ENCODE measurements around the gene TENM4. TPM values are rescaled to one million over a fixed set of nuclear protein-coding genes. Genes with fewer than 3 reads are reported as not detected.

The TENM4 gene
- total RNA-seq, 2 experiments from 2014 or later: not detected

DNA sequence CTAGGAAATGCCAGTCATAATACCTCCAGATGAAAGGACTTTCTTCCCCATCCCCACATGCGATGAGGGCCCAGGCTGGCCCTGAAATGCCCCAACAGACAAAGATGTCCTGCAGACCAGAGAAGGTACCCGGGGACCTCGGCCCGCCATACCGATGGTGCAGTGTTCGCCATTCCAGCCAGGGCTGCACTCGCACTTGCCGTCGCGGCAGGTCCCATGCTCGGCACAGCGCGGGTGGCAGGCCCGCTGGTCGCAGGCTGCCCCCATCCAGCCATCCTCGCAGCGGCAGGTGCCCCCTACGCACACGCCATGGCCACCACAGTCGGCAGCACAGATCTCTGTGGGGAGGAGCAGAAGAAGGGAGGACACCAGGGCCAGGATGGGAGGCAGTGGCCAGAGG is 654.1 kb downstream of the TENM4 start:
- Mint-ChIP-seq H3K36me3 (ENCODE audit: low read depth) (no peaks in the 10 kb centered on the region), H3K4me3 (no peak overlapping the region), H3K27me3 (ENCODE audit: low read depth) (peaks cover 3% of the 10 kb centered on the region), H3K4me1 (ENCODE audit: low read depth) (no peaks in the 10 kb centered on the region), H3K27ac (no peak overlapping the region), H3K9me3 (ENCODE audit: insufficient read depth) (no peaks in the 10 kb centered on the region)
- ChIA-PET CTCF (interaction anchor here (2.4 kb wide), 1 partner anchor 11 kb away, joined by 8 read pairs; no protein-coding TSS in a partner anchor), POLR2A (no interaction called here)
- ATAC-seq (no peak), DNase-seq (no peak)

DNA sequence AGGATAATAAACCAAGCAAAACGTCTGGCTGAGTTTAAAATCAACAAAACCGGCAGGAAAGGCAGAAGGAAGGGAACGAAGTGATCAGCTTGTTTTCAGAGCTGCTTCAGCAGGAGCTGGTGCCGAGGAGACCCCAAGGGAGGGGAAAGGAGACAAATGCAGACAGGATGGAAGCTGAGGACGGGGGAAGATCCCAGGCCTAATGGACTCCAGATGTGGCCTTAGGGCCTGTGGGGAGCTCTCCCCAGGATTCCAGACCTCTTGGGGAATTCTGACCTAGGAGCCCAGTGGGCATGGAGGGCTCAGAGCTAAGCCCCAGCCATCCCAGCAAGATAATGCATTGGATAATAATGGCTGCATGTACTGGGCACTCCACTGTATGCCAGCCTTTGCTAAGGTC is 654.7 kb downstream of the TENM4 start:
- ATAC-seq (no peak), DNase-seq (no peak)
- H3K9me3 Mint-ChIP-seq (ENCODE audit: insufficient read depth): no peaks in the 10 kb centered on the region
- no peaks in the 10 kb centered on the region for H3K36me3 Mint-ChIP-seq (ENCODE audit: low read depth)
- H3K27ac Mint-ChIP-seq: no peak overlapping the region
- H3K4me1 Mint-ChIP-seq (ENCODE audit: low read depth): no peaks in the 10 kb centered on the region
- H3K27me3 Mint-ChIP-seq (ENCODE audit: low read depth): peaks cover 3% of the 10 kb centered on the region
- H3K4me3 Mint-ChIP-seq: no peak overlapping the region
- CTCF ChIA-PET: interaction anchor here (1.4 to 2.4 kb wide), 2 partner anchors 12 to 140 kb away, joined by 3 to 8 read pairs; no protein-coding TSS in a partner anchor
- POLR2A ChIA-PET: no interaction called here

GRCh38 chr11:78784321-78785061 is 656.3 kb downstream of the TENM4 start:
- H3K9me3 Mint-ChIP-seq (ENCODE audit: insufficient read depth): no peaks in the 10 kb centered on the region

GRCh38 chr11:78783846-78784245 is 657.0 kb downstream of the TENM4 start:
- CTCF ChIA-PET: no interaction called here
- H3K27me3 Mint-ChIP-seq (ENCODE audit: low read depth): peaks cover 3% of the 10 kb centered on the region
- ATAC-seq: no peak

More at GRCh38 chr11:78784321-78785061, 656.3 kb downstream of the TENM4 start:
- Mint-ChIP-seq H3K4me3 (no peak overlapping the region), H3K27me3 (ENCODE audit: low read depth) (peaks cover 3% of the 10 kb centered on the region), H3K4me1 (ENCODE audit: low read depth) (no peaks in the 10 kb centered on the region), H3K36me3 (ENCODE audit: low read depth) (no peaks in the 10 kb centered on the region), H3K27ac (no peak overlapping the region)
- no peak for DNase-seq
- ChIA-PET CTCF (interaction anchor here (2.4 kb wide), 1 partner anchor 13 kb away, joined by 8 read pairs; no protein-coding TSS in a partner anchor), POLR2A (no interaction called here)
- ATAC-seq: no peak

GRCh38 chr11:78783301-78783700 is 657.5 kb downstream of the TENM4 start:
- POLR2A ChIA-PET: no interaction called here
- DNase-seq (no peak), ATAC-seq (no peak)
- no peaks in the 10 kb centered on the region for H3K36me3 Mint-ChIP-seq (ENCODE audit: low read depth)
- CTCF ChIA-PET: no interaction called here
- no peak overlapping the region for H3K27ac Mint-ChIP-seq
- H3K4me3 Mint-ChIP-seq: no peak overlapping the region
- no peaks in the 10 kb centered on the region for H3K4me1 Mint-ChIP-seq (ENCODE audit: low read depth)
- H3K27me3 Mint-ChIP-seq (ENCODE audit: low read depth): peaks cover 3% of the 10 kb centered on the region
- no peaks in the 10 kb centered on the region for H3K9me3 Mint-ChIP-seq (ENCODE audit: insufficient read depth)

More at GRCh38 chr11:78783846-78784245, 657.0 kb downstream of the TENM4 start:
- Mint-ChIP-seq H3K9me3 (ENCODE audit: insufficient read depth) (no peaks in the 10 kb centered on the region), H3K27ac (no peak overlapping the region), H3K36me3 (ENCODE audit: low read depth) (no peaks in the 10 kb centered on the region), H3K4me1 (ENCODE audit: low read depth) (no peaks in the 10 kb centered on the region), H3K4me3 (no peak overlapping the region)
- DNase-seq: no peak
- POLR2A ChIA-PET: no interaction called here

- Mint-ChIP-seq H3K4me1 (ENCODE audit: low read depth) (no peaks in the 10 kb centered on the region), H3K27ac (no peak overlapping the region), H3K9me3 (ENCODE audit: insufficient read depth) (no peaks in the 10 kb centered on the region), H3K36me3 (ENCODE audit: low read depth) (no peaks in the 10 kb centered on the region), H3K27me3 (ENCODE audit: low read depth) (peaks cover 3% of the 10 kb centered on the region), H3K4me3 (no peak overlapping the region)
- no peak for DNase-seq
- CTCF ChIA-PET: interaction anchor here (0.7 kb wide), 1 partner anchor 9 kb away, joined by 3 read pairs; no protein-coding TSS in a partner anchor
- POLR2A ChIA-PET: no interaction called here
- ATAC-seq: no peak
These were observed 658.1 kb downstream of the TENM4 start for GRCh38 chr11:78782725-78783124.

DNA sequence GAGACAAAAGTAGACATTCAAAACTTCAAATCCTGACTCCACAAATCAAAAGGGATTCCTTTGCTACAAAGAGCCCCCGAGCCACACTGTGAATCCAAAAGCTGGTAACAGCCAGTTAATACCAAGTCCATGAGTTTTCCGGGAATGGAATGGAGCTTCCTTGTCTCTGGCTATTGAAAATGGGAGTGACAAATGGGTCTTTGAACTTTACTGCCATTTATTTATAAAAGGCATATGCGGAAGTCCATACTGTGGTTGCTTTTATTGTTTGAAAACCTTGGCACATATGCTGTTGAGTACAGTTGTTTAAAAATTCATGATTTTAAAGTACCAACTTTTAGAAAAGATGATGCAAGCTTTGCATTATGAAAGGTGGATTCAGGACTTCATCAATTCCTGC is 659.9 kb downstream of the TENM4 start:
- ATAC-seq: no peak
- H3K4me3 Mint-ChIP-seq: no peak overlapping the region
- H3K27ac Mint-ChIP-seq: no peak overlapping the region
- POLR2A ChIA-PET: no interaction called here
- peaks cover 5% of the 10 kb centered on the region for H3K27me3 Mint-ChIP-seq (ENCODE audit: low read depth)
- no peak for DNase-seq
- no peaks in the 10 kb centered on the region for H3K9me3 Mint-ChIP-seq (ENCODE audit: insufficient read depth)
- H3K36me3 Mint-ChIP-seq (ENCODE audit: low read depth): no peaks in the 10 kb centered on the region
- CTCF ChIA-PET: no interaction called here
- no peaks in the 10 kb centered on the region for H3K4me1 Mint-ChIP-seq (ENCODE audit: low read depth)

- no peaks in the 10 kb centered on the region for H3K4me1 Mint-ChIP-seq (ENCODE audit: low read depth)
- no peaks in the 10 kb centered on the region for H3K9me3 Mint-ChIP-seq (ENCODE audit: insufficient read depth)
- POLR2A ChIA-PET: no interaction called here
- H3K4me3 Mint-ChIP-seq: no peak overlapping the region
- no peaks in the 10 kb centered on the region for H3K36me3 Mint-ChIP-seq (ENCODE audit: low read depth)
- CTCF ChIA-PET: interaction anchor here (0.6 kb wide), 1 partner anchor 9 kb away, joined by 3 read pairs; no protein-coding TSS in a partner anchor
- no peak overlapping the region for H3K27ac Mint-ChIP-seq
- DNase-seq (no peak), ATAC-seq (no peak)
- H3K27me3 Mint-ChIP-seq (ENCODE audit: low read depth): peaks cover 2% of the 10 kb centered on the region
These were observed 667.3 kb downstream of the TENM4 start for GRCh38 chr11:78773492-78773891.

GRCh38 chr11:78773077-78773476 is 667.8 kb downstream of the TENM4 start:
- Mint-ChIP-seq H3K9me3 (ENCODE audit: insufficient read depth) (no peaks in the 10 kb centered on the region), H3K4me3 (no peak overlapping the region), H3K36me3 (ENCODE audit: low read depth) (no peaks in the 10 kb centered on the region), H3K27ac (no peak overlapping the region), H3K4me1 (ENCODE audit: low read depth) (no peaks in the 10 kb centered on the region), H3K27me3 (ENCODE audit: low read depth) (peaks cover 2% of the 10 kb centered on the region)
- ATAC-seq (no peak), DNase-seq (no peak)
- CTCF ChIA-PET: no interaction called here
- POLR2A ChIA-PET: no interaction called here

DNA sequence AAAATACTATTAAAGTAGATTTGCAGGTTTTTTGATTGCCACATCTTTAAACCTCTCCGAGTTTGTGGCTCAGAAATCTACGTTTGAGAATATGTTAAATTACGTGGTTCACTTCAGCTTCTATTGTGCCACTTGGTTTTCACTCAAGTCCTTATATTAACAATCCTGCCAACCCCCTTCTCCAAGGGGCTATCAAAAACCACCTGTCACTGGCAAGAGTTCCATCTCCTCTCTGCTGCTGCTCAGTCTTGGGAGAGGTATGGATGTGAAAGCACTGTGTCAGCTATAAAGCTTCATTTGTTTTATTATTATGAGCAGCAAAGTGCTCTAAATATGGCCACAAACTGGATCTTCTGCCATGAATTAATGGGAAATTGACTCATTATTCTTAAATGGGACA is 668.6 kb downstream of the TENM4 start:
- Mint-ChIP-seq H3K27ac (no peak overlapping the region), H3K27me3 (ENCODE audit: low read depth) (no peaks in the 10 kb centered on the region), H3K4me1 (ENCODE audit: low read depth) (no peaks in the 10 kb centered on the region), H3K4me3 (no peak overlapping the region), H3K36me3 (ENCODE audit: low read depth) (no peaks in the 10 kb centered on the region), H3K9me3 (ENCODE audit: insufficient read depth) (no peaks in the 10 kb centered on the region)
- DNase-seq: no peak
- ChIA-PET POLR2A (no interaction called here), CTCF (no interaction called here)
- no peak for ATAC-seq

- ChIA-PET POLR2A (interaction anchor here (0.6 kb wide), 1 partner anchor 431 kb away, joined by 4 read pairs; no protein-coding TSS in a partner anchor), CTCF (no interaction called here)
- ATAC-seq (no peak), DNase-seq (no peak)
- H3K4me1 Mint-ChIP-seq (ENCODE audit: low read depth): no peaks in the 10 kb centered on the region
- H3K36me3 Mint-ChIP-seq (ENCODE audit: low read depth): no peaks in the 10 kb centered on the region
- H3K9me3 Mint-ChIP-seq (ENCODE audit: insufficient read depth): no peaks in the 10 kb centered on the region
- no peak overlapping the region for H3K4me3 Mint-ChIP-seq
- no peak overlapping the region for H3K27ac Mint-ChIP-seq
- no peaks in the 10 kb centered on the region for H3K27me3 Mint-ChIP-seq (ENCODE audit: low read depth)
These were observed 669.9 kb downstream of the TENM4 start for GRCh38 chr11:78770931-78771330.

GRCh38 chr11:78768971-78769370 is 671.9 kb downstream of the TENM4 start:
- ChIA-PET POLR2A (no interaction called here), CTCF (no interaction called here)
- H3K36me3 Mint-ChIP-seq (ENCODE audit: low read depth): no peaks in the 10 kb centered on the region
- H3K9me3 Mint-ChIP-seq (ENCODE audit: insufficient read depth): no peaks in the 10 kb centered on the region
- DNase-seq (no peak), ATAC-seq (no peak)
- no peak overlapping the region for H3K4me3 Mint-ChIP-seq
- peaks cover 2% of the 10 kb centered on the region for H3K27me3 Mint-ChIP-seq (ENCODE audit: low read depth)
- no peaks in the 10 kb centered on the region for H3K4me1 Mint-ChIP-seq (ENCODE audit: low read depth)
- no peak overlapping the region for H3K27ac Mint-ChIP-seq

Data from activated CD8-positive, alpha-beta T cell treated with anti-CD3 and anti-CD28 coated beads, Interleukin-2, amount 10 ng/mL, durations not matched to agents 7 days and 5 days (primary cell).